H9 (cell line): ENCODE data around the gene SKOR2. TPM values are rescaled to one million over a fixed set of nuclear protein-coding genes. Genes with fewer than 3 reads are reported as not detected.

Source experiments
- DNase-seq: peaks from one replicate; pipeline ENCODE4 v3.0.0-alpha.2; 2017
- H2AFZ ChIP-seq: one replicate; pipeline ENCODE4 v1.6.1; 2013; ENCODE audit warnings: mild to moderate bottlenecking, low read length, control low read depth, moderate library complexity
- H2AK5ac ChIP-seq: 2 replicates; pipeline ENCODE4 v1.6.1; 2013; ENCODE audit warnings: low read length, control low read depth, mixed read lengths; ENCODE audit not compliant: insufficient read length
- H2BK120ac ChIP-seq: one replicate; pipeline ENCODE4 v1.6.1; 2013; ENCODE audit warnings: low read depth, mild to moderate bottlenecking, low read length, control low read depth, inconsistent platforms; ENCODE audit not compliant: poor library complexity, severe bottlenecking
- H2BK12ac ChIP-seq: 2 replicates; pipeline ENCODE4 v1.6.1; 2013; ENCODE audit warnings: low read length, control low read depth, mixed read lengths, low read depth; ENCODE audit not compliant: insufficient read length
- H2BK15ac ChIP-seq: 2 replicates; pipeline ENCODE4 v1.6.1; 2013; ENCODE audit warnings: low read depth, low read length, control low read depth
- H2BK20ac ChIP-seq: one replicate; pipeline ENCODE4 v1.6.1; 2013; ENCODE audit warnings: low read depth, mild to moderate bottlenecking, low read length, control low read depth, inconsistent platforms; ENCODE audit not compliant: poor library complexity, severe bottlenecking
- H2BK5ac ChIP-seq: 2 replicates; pipeline ENCODE4 v1.6.1; 2013; ENCODE audit warnings: low read length, control low read depth, mixed read lengths; ENCODE audit not compliant: insufficient read length
- H3K14ac ChIP-seq: 2 replicates; pipeline ENCODE4 v1.6.1; 2013; ENCODE audit warnings: low read length, control low read depth; ENCODE audit not compliant: insufficient read depth
- H3K18ac ChIP-seq: 2 replicates; pipeline ENCODE4 v1.6.1; 2013; ENCODE audit warnings: low read depth, mild to moderate bottlenecking, mixed read lengths, low read length, control low read depth; ENCODE audit not compliant: insufficient read length
- H3K23ac ChIP-seq: 2 replicates; pipeline ENCODE4 v1.6.1; 2013; ENCODE audit warnings: low read length, control low read depth, mixed read lengths, low read depth; ENCODE audit not compliant: insufficient read length
- H3K23me2 ChIP-seq: 2 replicates; pipeline ENCODE4 v1.6.1; 2013; ENCODE audit warnings: low read depth, mild to moderate bottlenecking, mixed read lengths, low read length, control low read depth; ENCODE audit not compliant: insufficient read length, poor library complexity, severe bottlenecking
- H3K27ac ChIP-seq: 2 replicates; pipeline ENCODE4 v1.5.1; 2013; ENCODE audit warnings: low read length, control low read depth, mixed read lengths, low read depth; ENCODE audit not compliant: insufficient read length
- H3K27me3 ChIP-seq: 2 replicates; pipeline ENCODE4 v1.6.1; 2013; ENCODE audit warnings: low read length, control low read depth, inconsistent platforms; ENCODE audit not compliant: insufficient read depth
- H3K4ac ChIP-seq: 2 replicates; pipeline ENCODE4 v1.6.1; 2013; ENCODE audit warnings: low read depth, mild to moderate bottlenecking, control low read depth, inconsistent platforms, low read length, moderate library complexity
- H3K4me1 ChIP-seq: 2 replicates; pipeline ENCODE4 v1.6.1; 2013; ENCODE audit warnings: low read length, control low read depth, inconsistent platforms; ENCODE audit not compliant: insufficient read depth
- H3K4me2 ChIP-seq: 2 replicates; pipeline ENCODE4 v1.6.1; 2013; ENCODE audit warnings: low read length, control low read depth, mixed read lengths; ENCODE audit not compliant: insufficient read length, insufficient read depth
- H3K56ac ChIP-seq: 2 replicates; pipeline ENCODE4 v1.6.1; 2013; ENCODE audit warnings: low read depth, mild to moderate bottlenecking, mixed read lengths, low read length, control low read depth; ENCODE audit not compliant: insufficient read length
- H3K79me1 ChIP-seq: 2 replicates; pipeline ENCODE4 v1.6.1; 2013; ENCODE audit warnings: low read depth, mild to moderate bottlenecking, moderate library complexity, low read length, control low read depth, inconsistent platforms; ENCODE audit not compliant: insufficient read depth, poor library complexity, severe bottlenecking
- H3K79me2 ChIP-seq: 2 replicates; pipeline ENCODE4 v1.6.1; 2013; ENCODE audit warnings: low read length, control low read depth, inconsistent platforms; ENCODE audit not compliant: insufficient read depth
- H3K9ac ChIP-seq: 2 replicates; pipeline ENCODE4 v1.6.1; 2013; ENCODE audit warnings: low read length, control low read depth, mixed read lengths; ENCODE audit not compliant: insufficient read length; ENCODE audit errors: extremely low read depth
- H3K9me3 ChIP-seq: one replicate; pipeline ENCODE4 v1.6.1; 2013; ENCODE audit warnings: low read depth, low read length, inconsistent platforms; ENCODE audit not compliant: control insufficient read depth
- H3T11ph ChIP-seq: one replicate; pipeline ENCODE4 v1.6.1; 2013; ENCODE audit warnings: mild to moderate bottlenecking, low read length, control low read depth, inconsistent platforms
- H4K20me1 ChIP-seq: one replicate; pipeline ENCODE4 v1.6.1; 2013; ENCODE audit not compliant: control insufficient read depth, insufficient read length, insufficient read depth
- H4K5ac ChIP-seq: 2 replicates; pipeline ENCODE4 v1.6.1; 2013; ENCODE audit warnings: low read depth, mild to moderate bottlenecking, mixed read lengths, low read length, control low read depth; ENCODE audit not compliant: insufficient read length
- H4K8ac ChIP-seq: replicated peaks from 2 replicates; pipeline ENCODE4 v1.6.1; 2013; ENCODE audit warnings: low read length, control low read depth, mixed read lengths, low read depth; ENCODE audit not compliant: insufficient read length
- H4K91ac ChIP-seq: 2 replicates; pipeline ENCODE4 v1.6.1; 2013; ENCODE audit warnings: low read depth, mild to moderate bottlenecking, moderate library complexity, mixed read lengths, low read length, control low read depth; ENCODE audit not compliant: insufficient read length
- H3K27ac Mint-ChIP-seq, 3 experiments: 2 replicates in 2 of 3; 3 replicates in 1 of 3; pipeline ENCODE4 v1.8.0; 2020 to 2021; ENCODE audit warnings: mixed read lengths in 3 of 3, mild to moderate bottlenecking in 1 of 3, moderate library complexity in 1 of 3
- H3K27me3 Mint-ChIP-seq: 2 replicates; pipeline ENCODE4 v1.8.0; 2021; ENCODE audit warnings: low read depth, mild to moderate bottlenecking, moderate library complexity, mixed read lengths
- H3K36me3 Mint-ChIP-seq, 3 experiments: 2 replicates in 2 of 3; 3 replicates in 1 of 3; pipeline ENCODE4 v1.8.0; 2020 to 2021; ENCODE audit warnings: low read depth in 3 of 3, mixed read lengths in 3 of 3; ENCODE audit not compliant: insufficient read depth in 1 of 3
- H3K4me1 Mint-ChIP-seq, 2 experiments: 2 replicates each; pipeline ENCODE4 v1.8.0; 2020; ENCODE audit warnings: mixed read lengths in 2 of 2
- H3K4me3 Mint-ChIP-seq, 2 experiments: 2 replicates in 1 of 2; 3 replicates in 1 of 2; pipeline ENCODE4 v1.8.0; 2020 to 2021; ENCODE audit warnings: mild to moderate bottlenecking in 2 of 2, mixed read lengths in 2 of 2, moderate library complexity in 1 of 2
- H3K9me3 Mint-ChIP-seq, 2 experiments: 2 replicates in 1 of 2; 3 replicates in 1 of 2; pipeline ENCODE4 v1.8.0; 2020; ENCODE audit warnings: mild to moderate bottlenecking in 2 of 2, mixed read lengths in 2 of 2, moderate library complexity in 1 of 2
- CTCF ChIP-seq: fragments of 200-600 bp; sonication (generic); conservative IDR thresholded peaks from 3 replicates; pipeline ENCODE4 v1.8.0; 2021; ENCODE audit warnings: antibody characterized with exemption, mild to moderate bottlenecking
- WGBS: extraction: QIAGEN DNeasy Blood & Tissue Kit; methylation state at CpG from one replicate; pipeline ENCODE4 v1.1.7; 2013; ENCODE audit warnings: missing lambda C conversion rate, low lambda C conversion rate, mixed read lengths; ENCODE audit not compliant: insufficient read length; ENCODE audit errors: extremely low coverage; 5-methylcytosine and 5-hydroxymethylcytosine counted together
- total RNA-seq: library from RNA; stranded (reverse); gene quantifications from 2 replicates; pipeline ENCODE4 v1.2.1, GENCODE V29; 2021

SKOR2 gene
- total RNA-seq, 1 experiment from 2014 or later: 0.24 TPM

GRCh38 chr18:47260924-47261701 is 9.7 kb upstream of the SKOR2 start:
- Histone ChIP-seq H2BK12ac (no peak overlapping the region), H4K20me1 (no peaks in the 10 kb centered on the region), H3T11ph (no peak overlapping the region), H2BK20ac (no peak overlapping the region), H2AK5ac (no peak overlapping the region), H3K14ac (no peak overlapping the region), H3K79me2 (no peaks in the 10 kb centered on the region), H3K27me3 (peaks cover 84% of the 10 kb centered on the region), H3K23ac (no peak overlapping the region), H3K56ac (no peak overlapping the region), H3K27ac (no peak overlapping the region), H3K9ac (no peak overlapping the region), H3K18ac (no peak overlapping the region), H3K4ac (no peak overlapping the region), H3K9me3 (no peaks in the 10 kb centered on the region), H2BK120ac (no peak overlapping the region), H3K4me2 (peak overlapping the region; percentile 75), H3K23me2 (peaks cover 31% of the 10 kb centered on the region), H4K5ac (no peak overlapping the region), H2AFZ (no peak overlapping the region), H4K91ac (no peak overlapping the region), H3K79me1 (no peaks in the 10 kb centered on the region), H3K4me1 (no peaks in the 10 kb centered on the region), H2BK15ac (no peak overlapping the region), H4K8ac (no peak overlapping the region), H2BK5ac (no peak overlapping the region)
- Mint-ChIP-seq H3K9me3 (peaks cover 0 to 7% of the 10 kb centered on the region in 2 experiments; a peak in 2 of 5 replicates), H3K36me3 (no peaks in the 10 kb centered on the region), H3K27me3 (peaks cover 99% of the 10 kb centered on the region), H3K4me3 (peak overlapping the region; percentile 49 to 88), H3K4me1 (peaks cover 33 to 55% of the 10 kb centered on the region in 2 experiments), H3K27ac (no peak overlapping the region)
- TF ChIP-seq CTCF: peak; percentile 71
- no CpG with 5 or more reads among the region's 64 CpGs for WGBS
- peak; percentile 65 for DNase-seq
